ENCODE data around the gene KRABD2.

Gene KRABD2

GRCh38 chr17:8345052-8345690 lies 31.3 kb downstream of the KRABD2 start:
- TF ChIP-seq CTCF (IDR thresholded peaks at IDR 0.05): no peak
- H3K9me3 ChIP-seq: no peaks in the 10 kb centered on the region
- no peak overlapping the region for H3K4me3 ChIP-seq
- H3K4me1 ChIP-seq: no peaks in the 10 kb centered on the region
- H3K27ac ChIP-seq: no peak overlapping the region
- DNase-seq (ENCODE audit: low spot score): no peak
- no peaks in the 10 kb centered on the region for H3K27me3 ChIP-seq
- no peaks in the 10 kb centered on the region for H3K36me3 ChIP-seq

GRCh38 chr17:8341456-8341855 lies 35.0 kb downstream of the KRABD2 start:
- Histone ChIP-seq H3K36me3 (no peaks in the 10 kb centered on the region), H3K27me3 (no peaks in the 10 kb centered on the region), H3K4me1 (peaks cover 0 to 9% of the 10 kb centered on the region in 2 donors), H3K9me3 (no peaks in the 10 kb centered on the region), H3K4me3 (no peak overlapping the region), H3K27ac (no peak overlapping the region)
- TF ChIP-seq CTCF (IDR thresholded peaks at IDR 0.05): no peak
- no peak for DNase-seq (ENCODE audit: low spot score)

- no peaks in the 10 kb centered on the region for H3K9me3 ChIP-seq
- no peak within 1 kb of the TSS for H3K4me3 ChIP-seq
- no peaks in the 10 kb centered on the region for H3K36me3 ChIP-seq
- no peak within 1 kb of the TSS for H3K27ac ChIP-seq
- H3K4me1 ChIP-seq: peaks cover 0 to 9% of the 10 kb centered on the region in 2 donors
- no peaks in the 10 kb centered on the region for H3K27me3 ChIP-seq
- no peak for TF ChIP-seq CTCF (IDR thresholded peaks at IDR 0.05)
- DNase-seq (ENCODE audit: low spot score): no peak
These were observed 37.0 kb downstream of the KRABD2 start, which contains the start of gene ODF4 for GRCh38 chr17:8339540-8339939. ODF4 (plus strand) TSS chr17:8339840; CDS start chr17:8340052, 212 bp downstream.

GRCh38 chr17:8338753-8339140 lies 37.8 kb downstream of the KRABD2 start:
- Histone ChIP-seq H3K4me3 (no peak overlapping the region), H3K9me3 (no peaks in the 10 kb centered on the region), H3K4me1 (peaks cover 0 to 9% of the 10 kb centered on the region in 2 donors), H3K27me3 (no peaks in the 10 kb centered on the region), H3K27ac (no peak overlapping the region), H3K36me3 (no peaks in the 10 kb centered on the region)
- DNase-seq (ENCODE audit: low spot score): no peak
- no peak for TF ChIP-seq CTCF (IDR thresholded peaks at IDR 0.05)

GRCh38 chr17:8337802-8338752 lies 38.4 kb downstream of the KRABD2 start:
- Histone ChIP-seq H3K9me3 (no peaks in the 10 kb centered on the region), H3K4me1 (peaks cover 0 to 9% of the 10 kb centered on the region in 2 donors), H3K27me3 (no peaks in the 10 kb centered on the region), H3K4me3 (no peak overlapping the region), H3K36me3 (no peaks in the 10 kb centered on the region), H3K27ac (no peak overlapping the region)
- no peak for DNase-seq (ENCODE audit: low spot score)
- no peak for TF ChIP-seq CTCF (IDR thresholded peaks at IDR 0.05)

Data from right atrium auricular region (tissue), 2 donors.